Neural progenitor cell (in vitro differentiated cells): ENCODE results near the gene SUSD1. TPM values are rescaled to one million over a fixed set of nuclear protein-coding genes. Genes with fewer than 3 reads are reported as not detected.

ENCODE experiments used
- DNase-seq: peaks from one replicate; pipeline ENCODE4 v3.0.0-alpha.2; 2016; ENCODE audit warnings: low spot score
- H2AFZ ChIP-seq: fragments of 200-600 bp; sonication (generic); replicated peaks from 2 replicates; pipeline ENCODE4 v1.6.1; 2016; ENCODE audit warnings: antibody characterized with exemption
- H3F3A ChIP-seq: fragments of 200-600 bp; sonication (generic); 2 replicates; pipeline ENCODE4 v1.6.1; 2016; ENCODE audit warnings: antibody characterized with exemption, low read depth
- H3K27ac ChIP-seq: fragments of 200-600 bp; sonication (generic); 2 replicates; pipeline ENCODE4 v1.5.1; 2016; ENCODE audit warnings: mild to moderate bottlenecking
- H3K27me3 ChIP-seq: fragments of 200-600 bp; sonication (generic); 2 replicates; pipeline ENCODE4 v1.6.1; 2016; ENCODE audit warnings: mild to moderate bottlenecking, moderate library complexity
- H3K36me3 ChIP-seq: fragments of 200-600 bp; sonication (generic); 2 replicates; pipeline ENCODE4 v1.5.1; 2016
- H3K4me1 ChIP-seq: fragments of 200-600 bp; sonication (generic); 2 replicates; pipeline ENCODE4 v1.6.1; 2016; ENCODE audit warnings: mixed run types
- H3K4me2 ChIP-seq: fragments of 200-600 bp; sonication (generic); 2 replicates; pipeline ENCODE4 v1.6.1; 2016
- H3K4me3 ChIP-seq: fragments of 200-600 bp; sonication (generic); 2 replicates; pipeline ENCODE4 v1.5.1; 2016
- H3K79me2 ChIP-seq: fragments of 200-600 bp; sonication (generic); 2 replicates; pipeline ENCODE4 v1.6.1; 2016; ENCODE audit warnings: low read depth
- H3K9ac ChIP-seq: fragments of 200-600 bp; sonication (generic); 2 replicates; pipeline ENCODE4 v1.6.1; 2016
- H3K9me3 ChIP-seq: fragments of 200-600 bp; sonication (generic); 2 replicates; pipeline ENCODE4 v1.5.1; 2016; ENCODE audit warnings: low read depth
- H4K20me1 ChIP-seq: fragments of 200-600 bp; sonication (generic); 2 replicates; pipeline ENCODE4 v1.6.1; 2016; ENCODE audit warnings: low read depth
- H3K27ac Mint-ChIP-seq: 3 replicates; pipeline ENCODE4 v1.8.0; 2021; ENCODE audit warnings: mixed read lengths
- H3K27me3 Mint-ChIP-seq: 2 replicates; pipeline ENCODE4 v1.8.0; 2022; ENCODE audit warnings: low read depth, mild to moderate bottlenecking, inconsistent platforms, moderate library complexity, mixed read lengths; ENCODE audit not compliant: insufficient read depth
- H3K36me3 Mint-ChIP-seq: 3 replicates; pipeline ENCODE4 v1.8.0; 2021; ENCODE audit warnings: mixed read lengths
- H3K4me1 Mint-ChIP-seq: 3 replicates; pipeline ENCODE4 v1.8.0; 2021; ENCODE audit warnings: mixed read lengths
- H3K4me3 Mint-ChIP-seq: 3 replicates; pipeline ENCODE4 v1.8.0; 2021; ENCODE audit warnings: mild to moderate bottlenecking, moderate library complexity, mixed read lengths
- H3K9me3 Mint-ChIP-seq: 3 replicates; pipeline ENCODE4 v1.8.0; 2020; ENCODE audit warnings: mixed read lengths
- CTCF ChIP-seq: fragments of 200-600 bp; sonication (generic); IDR thresholded peaks from 2 replicates; pipeline ENCODE4 v1.5.1; 2017; ENCODE audit warnings: antibody characterized with exemption, mild to moderate bottlenecking
- EZH2 ChIP-seq: fragments of 200-600 bp; sonication (generic); IDR thresholded peaks from 2 replicates; pipeline ENCODE4 v1.6.1; 2017; ENCODE audit warnings: antibody characterized with exemption, mild to moderate bottlenecking, moderate library complexity
- EZH2phosphoT487 ChIP-seq: fragments of 200-600 bp; sonication (generic); IDR thresholded peaks from 2 replicates; pipeline ENCODE4 v1.6.1; 2017; ENCODE audit warnings: antibody characterized with exemption
- total RNA-seq: library from RNA; depleted of rRNA; stranded (reverse); fragments of >200 nt; gene quantifications from 2 replicates; pipeline ENCODE4 v1.2.3, GENCODE V29; 2015; ENCODE audit warnings: low replicate concordance

SUSD1 gene
- total RNA-seq, 1 donor from 2014 or later, result 12.0 TPM

DNA sequence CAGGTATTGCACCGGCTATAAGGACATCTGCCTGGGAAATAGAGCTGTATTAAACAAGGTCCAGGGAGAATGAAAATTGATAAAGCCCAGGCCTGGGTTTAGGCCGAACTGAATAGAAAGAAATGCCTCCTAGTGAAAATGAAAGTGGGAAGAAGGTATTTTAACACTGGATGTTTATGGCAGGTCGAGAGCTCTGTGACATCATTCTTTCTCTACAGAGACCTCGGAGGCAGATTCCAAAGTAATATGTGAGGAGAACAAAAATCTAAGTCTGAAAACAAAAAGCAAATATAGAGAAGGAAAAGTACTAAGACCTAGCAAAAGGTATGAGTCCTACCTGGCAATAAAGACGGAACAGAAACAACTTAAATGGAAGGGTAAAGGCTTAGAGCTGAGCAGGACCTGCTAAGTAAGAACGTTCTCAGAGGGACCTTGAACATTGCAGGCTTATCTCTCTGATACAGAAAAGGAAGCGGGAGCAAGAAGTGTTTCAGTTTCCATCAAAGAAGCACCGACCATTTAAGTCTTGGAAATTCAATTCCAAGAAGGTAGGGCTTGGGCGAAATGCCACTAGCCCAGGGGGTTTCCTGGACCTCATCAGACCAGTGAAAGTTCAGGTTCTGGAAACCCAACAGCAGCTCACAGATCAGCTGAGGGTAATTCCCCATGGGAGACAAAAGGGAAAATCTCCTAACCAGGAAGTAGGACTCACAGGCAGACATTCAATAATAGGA, 80.0 kb downstream of the SUSD1 start:
- Mint-ChIP-seq H3K27ac (no peak overlapping the region), H3K9me3 (peaks cover 3% of the 10 kb centered on the region), H3K27me3 (no peaks in the 10 kb centered on the region), H3K4me1 (peaks cover 26% of the 10 kb centered on the region), H3K4me3 (no peak overlapping the region), H3K36me3 (peaks cover 3% of the 10 kb centered on the region)
- Histone ChIP-seq H3F3A (peaks cover 31% of the 10 kb centered on the region), H3K36me3 (no peaks in the 10 kb centered on the region), H3K27ac (no peak overlapping the region), H2AFZ (no peak overlapping the region), H3K27me3 (no peaks in the 10 kb centered on the region), H4K20me1 (no peaks in the 10 kb centered on the region), H3K9ac (no peak overlapping the region), H3K4me2 (no peak overlapping the region), H3K9me3 (no peaks in the 10 kb centered on the region), H3K79me2 (no peaks in the 10 kb centered on the region), H3K4me1 (peaks cover 31% of the 10 kb centered on the region), H3K4me3 (no peak overlapping the region)
- no peak for DNase-seq
- no peak for TF ChIP-seq EZH2phosphoT487
- TF ChIP-seq CTCF, result no peak
- no peak for TF ChIP-seq EZH2

DNA sequence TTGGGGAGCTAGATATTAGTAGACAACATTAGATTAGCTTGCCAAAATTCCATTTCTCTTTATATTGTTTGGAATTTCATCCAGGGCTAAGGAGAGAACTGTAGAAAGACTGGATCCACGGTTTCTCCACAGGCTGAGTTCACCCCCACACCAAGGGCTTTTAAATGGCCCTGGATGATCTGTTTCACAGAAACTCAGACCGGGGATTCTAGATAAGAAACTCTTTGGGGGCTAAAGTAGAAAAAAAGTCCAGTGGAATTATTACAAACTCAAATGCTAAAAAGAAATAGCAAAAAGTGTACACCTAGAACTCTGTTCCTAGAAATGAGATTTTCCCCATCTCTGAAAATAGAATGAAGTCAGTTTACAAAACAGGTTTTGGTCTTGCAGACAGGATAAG, 80.9 kb downstream of the SUSD1 start:
- H3K4me1 ChIP-seq, result peaks cover 31% of the 10 kb centered on the region
- H3K4me3 ChIP-seq, result no peak overlapping the region
- no peak overlapping the region for H3K4me2 ChIP-seq
- peaks cover 31% of the 10 kb centered on the region for H3F3A ChIP-seq
- Mint-ChIP-seq H3K9me3 (peaks cover 3% of the 10 kb centered on the region), H3K36me3 (peaks cover 3% of the 10 kb centered on the region), H3K27ac (no peak overlapping the region), H3K4me3 (no peak overlapping the region), H3K27me3 (no peaks in the 10 kb centered on the region), H3K4me1 (peaks cover 26% of the 10 kb centered on the region)
- no peak overlapping the region for H2AFZ ChIP-seq
- H3K9me3 ChIP-seq, result no peaks in the 10 kb centered on the region
- no peaks in the 10 kb centered on the region for H3K79me2 ChIP-seq
- H3K27ac ChIP-seq, result no peak overlapping the region
- no peak overlapping the region for H3K9ac ChIP-seq
- no peak for TF ChIP-seq EZH2
- TF ChIP-seq EZH2phosphoT487, result no peak
- no peak for TF ChIP-seq CTCF
- H4K20me1 ChIP-seq, result no peaks in the 10 kb centered on the region
- H3K36me3 ChIP-seq, result no peaks in the 10 kb centered on the region
- no peaks in the 10 kb centered on the region for H3K27me3 ChIP-seq
- DNase-seq, result no peak

- TF ChIP-seq EZH2phosphoT487, result no peak
- TF ChIP-seq EZH2, result no peak
- Histone ChIP-seq H3K27ac (no peak overlapping the region), H3K27me3 (no peaks in the 10 kb centered on the region), H2AFZ (no peak overlapping the region), H3F3A (peaks cover 29% of the 10 kb centered on the region), H3K4me1 (peaks cover 30% of the 10 kb centered on the region), H3K36me3 (no peaks in the 10 kb centered on the region), H3K9ac (no peak overlapping the region), H3K4me2 (no peak overlapping the region), H3K9me3 (no peaks in the 10 kb centered on the region), H4K20me1 (no peaks in the 10 kb centered on the region), H3K4me3 (no peak overlapping the region), H3K79me2 (no peaks in the 10 kb centered on the region)
- H3K27me3 Mint-ChIP-seq, result no peaks in the 10 kb centered on the region
- H3K4me1 Mint-ChIP-seq, result peaks cover 25% of the 10 kb centered on the region
- no peak overlapping the region for H3K27ac Mint-ChIP-seq
- H3K9me3 Mint-ChIP-seq, result peaks cover 3% of the 10 kb centered on the region
- peaks cover 3% of the 10 kb centered on the region for H3K36me3 Mint-ChIP-seq
- DNase-seq, result no peak
- H3K4me3 Mint-ChIP-seq, result no peak overlapping the region
Observed at GRCh38 chr9:112093870-112094216, 81.3 kb downstream of the SUSD1 start.

DNA sequence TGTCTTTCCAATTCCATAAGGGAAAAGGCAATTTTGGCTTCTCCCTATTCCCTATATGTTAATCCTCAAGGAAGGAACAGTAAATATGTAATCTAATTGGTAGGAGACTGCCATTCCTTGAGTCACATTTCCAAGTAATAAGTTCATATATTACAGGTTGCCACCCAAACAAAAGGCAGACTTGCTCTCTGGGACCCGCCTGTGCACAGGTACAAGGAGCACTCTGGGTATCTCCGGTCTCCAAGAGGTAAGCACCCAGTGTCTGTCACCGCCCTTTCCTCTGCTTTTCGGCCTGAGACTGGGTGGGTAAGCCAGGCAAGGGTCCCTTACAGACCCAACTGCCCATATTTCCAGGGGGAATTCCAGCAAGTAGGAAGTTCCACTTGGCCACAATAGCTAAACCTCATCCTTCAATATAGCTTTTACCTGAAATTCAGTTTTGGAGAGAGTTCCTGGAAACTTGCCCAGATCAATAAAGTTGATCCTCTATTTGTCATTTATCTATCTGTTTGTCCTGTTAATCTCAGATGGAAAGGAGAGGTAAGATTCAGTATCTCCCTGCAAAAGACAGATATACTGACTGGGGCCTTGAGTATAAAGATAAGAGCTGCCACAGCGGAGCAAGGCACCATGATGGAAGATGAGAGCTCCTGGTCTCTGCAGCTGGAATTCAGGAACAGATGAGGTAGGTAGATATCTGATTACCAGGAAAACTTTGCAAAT, 81.8 kb downstream of the SUSD1 start:
- H3K79me2 ChIP-seq, result no peaks in the 10 kb centered on the region
- no peak for TF ChIP-seq CTCF
- TF ChIP-seq EZH2, result no peak
- no peak for TF ChIP-seq EZH2phosphoT487
- no peak overlapping the region for H3K4me3 ChIP-seq
- H3K4me1 Mint-ChIP-seq, result peaks cover 19% of the 10 kb centered on the region
- H3K4me1 ChIP-seq, result peaks cover 25% of the 10 kb centered on the region
- H3K36me3 Mint-ChIP-seq, result peaks cover 3% of the 10 kb centered on the region
- H3K4me2 ChIP-seq, result no peak overlapping the region
- peaks cover 24% of the 10 kb centered on the region for H3F3A ChIP-seq
- H3K27ac ChIP-seq, result no peak overlapping the region
- H3K27ac Mint-ChIP-seq, result no peak overlapping the region
- no peaks in the 10 kb centered on the region for H3K27me3 Mint-ChIP-seq
- H3K27me3 ChIP-seq, result no peaks in the 10 kb centered on the region
- H3K9ac ChIP-seq, result no peak overlapping the region
- no peaks in the 10 kb centered on the region for H3K36me3 ChIP-seq
- no peaks in the 10 kb centered on the region for H3K9me3 ChIP-seq
- no peak overlapping the region for H2AFZ ChIP-seq
- peaks cover 3% of the 10 kb centered on the region for H3K9me3 Mint-ChIP-seq
- H4K20me1 ChIP-seq, result no peaks in the 10 kb centered on the region
- DNase-seq, result no peak
- no peak overlapping the region for H3K4me3 Mint-ChIP-seq
